Mesenteric fat pad (tissue), 1 donor: Measurements from ENCODE around the gene PRAME. TPM values are rescaled to one million over a fixed set of nuclear protein-coding genes. Genes with fewer than 3 reads are reported as not detected.

Source experiments
- total RNA-seq: library from RNA; stranded (reverse); fragmentation: NEBNext Ultra II Directional; extraction: Animal tissue kit (Norgen Biotek cat#: 25700); gene quantifications from one replicate; pipeline ENCODE4 v1.2.1, GENCODE V29; 2021
- donor health status: DM: yes; HTN: yes; CAD: no.

PRAME gene
- total RNA-seq, 1 donor from 2014 or later = not detected

Other genes with a start within 250 kb of the PRAME start
- 1.1 TPM for gene ZNF280B, start 50.5 kb downstream of the PRAME start, total RNA-seq
- gene ZNF280A, start 39.0 kb downstream of the PRAME start, total RNA-seq = not detected
- gene GGTLC2, start 85.3 kb upstream of the PRAME start, total RNA-seq = not detected